Measurements from ENCODE around the gene TIPIN. TPM values are rescaled to one million over a fixed set of nuclear protein-coding genes. Genes with fewer than 3 reads are reported as not detected.

The TIPIN gene
- total RNA-seq, 2 donors from 2014 or later: 2.8 to 13.1 TPM

DNA sequence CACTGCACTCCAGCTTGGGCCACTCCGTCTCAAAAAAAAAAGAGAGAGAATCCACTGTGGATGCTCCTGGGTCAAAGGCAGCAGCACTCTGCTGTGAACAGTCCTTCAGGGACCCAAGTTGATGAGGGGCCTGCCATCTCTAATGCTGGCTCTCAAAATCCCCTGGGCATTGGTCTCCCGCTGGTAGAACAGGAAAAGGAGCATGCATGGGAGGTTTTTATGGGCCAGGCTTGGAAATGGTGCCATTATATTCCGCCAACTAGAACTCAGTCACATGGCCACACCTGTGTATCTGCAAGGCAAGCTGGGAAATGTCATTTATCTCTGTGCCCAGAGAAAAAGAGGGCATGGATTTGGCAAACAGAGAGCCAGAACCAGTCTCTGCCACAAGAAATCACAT lies 66.5 kb downstream of the TIPIN start:
- Histone ChIP-seq H3K27ac (no peak overlapping the region), H3K9me3 (no peaks in the 10 kb centered on the region), H3K27me3 (replicated peaks; ENCODE audit: insufficient read depth) (no peaks in the 10 kb centered on the region), H3K4me3 (no peak overlapping the region), H3K4me1 (ENCODE audit: control insufficient read depth in 1 of 2, low read depth in 2 of 2) (peaks cover 9 to 23% of the 10 kb centered on the region in 2 donors), H3K36me3 (no peaks in the 10 kb centered on the region)
- ATAC-seq (ENCODE audit: insufficient number of reproducible peaks, low FRiP score, low read depth): no peak
- TF ChIP-seq, protein P1, sequence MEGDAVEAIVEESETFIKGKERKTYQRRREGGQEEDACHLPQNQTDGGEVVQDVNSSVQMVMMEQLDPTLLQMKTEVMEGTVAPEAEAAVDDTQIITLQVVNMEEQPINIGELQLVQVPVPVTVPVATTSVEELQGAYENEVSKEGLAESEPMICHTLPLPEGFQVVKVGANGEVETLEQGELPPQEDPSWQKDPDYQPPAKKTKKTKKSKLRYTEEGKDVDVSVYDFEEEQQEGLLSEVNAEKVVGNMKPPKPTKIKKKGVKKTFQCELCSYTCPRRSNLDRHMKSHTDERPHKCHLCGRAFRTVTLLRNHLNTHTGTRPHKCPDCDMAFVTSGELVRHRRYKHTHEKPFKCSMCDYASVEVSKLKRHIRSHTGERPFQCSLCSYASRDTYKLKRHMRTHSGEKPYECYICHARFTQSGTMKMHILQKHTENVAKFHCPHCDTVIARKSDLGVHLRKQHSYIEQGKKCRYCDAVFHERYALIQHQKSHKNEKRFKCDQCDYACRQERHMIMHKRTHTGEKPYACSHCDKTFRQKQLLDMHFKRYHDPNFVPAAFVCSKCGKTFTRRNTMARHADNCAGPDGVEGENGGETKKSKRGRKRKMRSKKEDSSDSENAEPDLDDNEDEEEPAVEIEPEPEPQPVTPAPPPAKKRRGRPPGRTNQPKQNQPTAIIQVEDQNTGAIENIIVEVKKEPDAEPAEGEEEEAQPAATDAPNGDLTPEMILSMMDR (IDR thresholded peaks at IDR 0.05): no peak
- no peak for DNase-seq (ENCODE audit: low spot score)

DNA sequence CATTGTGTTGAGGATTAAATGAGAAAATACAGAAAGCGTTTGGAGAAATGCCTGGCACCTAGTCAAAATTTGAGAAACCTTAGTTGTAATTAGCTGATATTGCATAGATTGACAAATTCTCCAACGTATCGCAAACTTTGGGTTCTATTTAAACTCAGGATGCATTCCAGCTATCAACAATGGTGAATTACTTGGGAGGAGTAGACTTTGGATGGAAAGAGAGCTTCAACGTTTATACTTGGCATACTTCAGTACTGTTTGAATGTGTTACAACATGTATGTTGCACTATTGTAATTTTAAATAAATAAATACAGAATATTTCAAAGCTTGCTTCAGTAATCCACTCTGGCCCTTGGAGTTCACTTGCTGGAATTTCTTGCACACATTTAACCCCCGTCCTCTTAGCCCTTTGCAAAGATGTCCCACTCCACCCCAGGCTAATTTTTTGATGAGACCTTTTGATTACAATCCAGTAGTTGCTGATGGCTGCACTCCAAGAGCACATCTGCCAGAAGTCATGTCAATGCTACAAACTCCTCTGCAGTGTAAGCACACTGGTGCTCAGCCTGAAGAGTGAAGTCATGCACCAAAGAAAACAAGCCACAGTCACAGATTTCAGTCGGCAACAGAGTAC lies 67.8 kb downstream of the TIPIN start:
- Histone ChIP-seq H3K27me3 (replicated peaks; ENCODE audit: insufficient read depth) (no peaks in the 10 kb centered on the region), H3K27ac (no peak overlapping the region), H3K9me3 (no peaks in the 10 kb centered on the region), H3K4me3 (no peak overlapping the region), H3K4me1 (ENCODE audit: control insufficient read depth in 1 of 2, low read depth in 2 of 2) (peaks cover 7 to 14% of the 10 kb centered on the region in 2 donors), H3K36me3 (no peaks in the 10 kb centered on the region)
- TF ChIP-seq, protein P1 (IDR thresholded peaks at IDR 0.05): no peak
- ATAC-seq (ENCODE audit: insufficient number of reproducible peaks, low FRiP score, low read depth): no peak
- DNase-seq (ENCODE audit: low spot score): no peak

DNA sequence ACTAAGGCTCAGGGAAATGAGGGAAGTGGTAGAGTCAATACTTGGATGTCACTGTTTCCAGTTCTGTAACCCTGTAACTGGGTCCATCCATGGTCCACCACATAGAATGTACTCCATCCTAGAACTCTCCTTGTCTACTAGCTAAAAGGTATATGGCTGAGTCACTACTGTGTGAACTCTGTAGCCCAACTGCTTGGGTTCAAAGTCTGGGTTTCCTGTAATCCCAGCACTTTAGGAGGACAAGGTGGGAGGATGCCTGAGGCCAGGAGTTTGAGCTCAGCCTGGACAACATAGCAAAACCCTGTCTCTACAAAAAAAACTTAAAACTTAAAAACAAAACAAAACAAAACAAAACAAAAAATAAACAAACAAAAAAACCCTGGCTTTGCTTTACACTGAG lies 68.4 kb downstream of the TIPIN start:
- Histone ChIP-seq H3K27me3 (replicated peaks; ENCODE audit: insufficient read depth) (no peaks in the 10 kb centered on the region), H3K9me3 (no peaks in the 10 kb centered on the region), H3K36me3 (no peaks in the 10 kb centered on the region), H3K27ac (no peak overlapping the region), H3K4me1 (ENCODE audit: control insufficient read depth in 1 of 2, low read depth in 2 of 2) (peaks cover 7 to 14% of the 10 kb centered on the region in 2 donors), H3K4me3 (no peak overlapping the region)
- ATAC-seq (ENCODE audit: insufficient number of reproducible peaks, low FRiP score, low read depth): no peak
- TF ChIP-seq, protein P1 (IDR thresholded peaks at IDR 0.05): no peak
- DNase-seq (ENCODE audit: low spot score): no peak

DNA sequence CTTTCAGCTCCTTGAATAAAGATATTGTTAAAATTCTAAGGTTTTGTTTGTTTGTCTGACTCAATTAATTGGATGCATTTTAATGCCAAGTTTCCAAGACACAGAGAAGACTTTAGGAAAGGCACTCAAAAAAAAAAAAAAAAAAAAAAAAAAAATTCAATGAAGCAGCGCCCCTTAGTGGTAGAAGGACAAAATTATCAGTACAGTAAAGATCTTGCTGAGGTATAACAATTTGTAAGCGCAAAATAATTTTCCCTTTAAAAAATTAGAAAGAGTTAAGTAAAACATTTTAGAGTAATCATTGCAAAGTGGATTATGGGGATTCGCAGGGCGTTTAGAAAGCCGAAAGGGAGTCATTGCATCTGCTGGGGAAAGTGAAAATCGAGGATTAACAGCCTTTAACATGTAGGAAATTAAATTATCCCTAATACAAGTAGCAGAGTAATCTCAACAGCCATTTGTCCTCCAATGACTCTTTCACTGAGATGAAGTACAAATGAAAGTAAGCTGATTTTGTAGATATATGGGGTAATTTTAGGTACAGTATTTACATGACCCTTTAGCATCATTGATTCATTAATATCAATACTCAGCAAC lies 68.9 kb downstream of the TIPIN start:
- H3K27ac ChIP-seq: no peak overlapping the region
- no peak overlapping the region for H3K4me3 ChIP-seq
- no peaks in the 10 kb centered on the region for H3K36me3 ChIP-seq
- ATAC-seq (ENCODE audit: insufficient number of reproducible peaks, low FRiP score, low read depth): no peak
- DNase-seq (ENCODE audit: low spot score): no peak
- TF ChIP-seq, protein P1 (IDR thresholded peaks at IDR 0.05): peak; percentile 45
- no peaks in the 10 kb centered on the region for H3K27me3 ChIP-seq (replicated peaks; ENCODE audit: insufficient read depth)
- H3K4me1 ChIP-seq (ENCODE audit: control insufficient read depth in 1 of 2, low read depth in 2 of 2): peaks cover 5 to 9% of the 10 kb centered on the region in 2 donors
- H3K9me3 ChIP-seq: no peaks in the 10 kb centered on the region

Other genes starting within 250 kb of the TIPIN start
- gene MEGF11, start 102.9 kb downstream of the TIPIN start, total RNA-seq: not detected
- 10 to 100 TPM; 36.8 to 45.1 TPM for gene DIS3L, start 63.1 kb downstream of the TIPIN start, total RNA-seq
- gene MAP2K1, start 30.2 kb upstream of the TIPIN start, total RNA-seq: 10 to 100 TPM; 58.7 to 62.3 TPM
- 10 to 100 TPM; 30.3 to 38.1 TPM for gene SNAPC5, start 141.1 kb upstream of the TIPIN start, total RNA-seq
- gene RPL4, start 148.2 kb upstream of the TIPIN start, total RNA-seq: 1,000 to 10,000 TPM; 1,880 to 3,413 TPM
- 1 to 10 TPM; 3.0 to 8.4 TPM for gene ZWILCH, start 148.6 kb upstream of the TIPIN start, total RNA-seq
- not detected for gene LCTL, start 209.3 kb upstream of the TIPIN start, total RNA-seq

Measured in thoracic aorta (tissue), 2 donors.